ENCODE measurements around the gene WAPL. TPM values are rescaled to one million over a fixed set of nuclear protein-coding genes. Genes with fewer than 3 reads are reported as not detected.

Gene WAPL
- total RNA-seq, 6 experiments from 2014 or later: 30.7 to 37.1 (median 33.6) TPM

DNA sequence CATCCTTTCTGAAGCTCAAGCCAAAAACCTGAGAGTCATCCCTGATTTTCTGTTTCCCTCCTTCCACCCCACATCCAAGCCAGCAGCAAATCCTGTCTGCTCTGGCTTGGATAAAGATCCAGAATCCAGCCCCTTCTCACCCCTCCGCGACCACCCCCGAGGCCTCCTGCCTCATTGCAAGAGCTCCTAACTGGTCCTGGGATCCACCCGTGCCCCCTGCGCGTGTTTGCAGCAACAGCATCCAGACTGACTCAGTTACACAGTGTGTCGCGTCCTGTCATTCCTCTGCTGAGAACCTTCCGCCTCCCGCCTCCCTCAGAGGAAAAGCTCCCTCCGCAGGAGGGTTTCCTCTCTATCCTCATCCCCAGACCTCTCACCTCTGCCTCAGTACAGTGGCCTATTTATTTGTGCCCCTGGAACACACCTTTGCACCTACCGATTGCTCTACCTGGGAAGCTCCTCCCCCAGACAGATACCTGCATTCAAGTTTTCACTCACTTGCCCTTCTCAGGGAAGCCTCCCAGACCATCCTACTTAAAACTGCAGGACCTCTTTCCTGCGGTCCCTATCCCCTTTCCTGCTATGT lies 133.4 kb downstream of the WAPL start:
- Mint-ChIP-seq H3K27ac (no peak overlapping the region), H3K4me3 (no peak overlapping the region), H3K4me1 (ENCODE audit: low read depth) (no peaks in the 10 kb centered on the region), H3K27me3 (ENCODE audit: insufficient read depth) (peaks cover 29% of the 10 kb centered on the region), H3K9me3 (no peaks in the 10 kb centered on the region), H3K36me3 (ENCODE audit: low read depth) (no peaks in the 10 kb centered on the region)
- TF ChIP-seq, protein P1, sequence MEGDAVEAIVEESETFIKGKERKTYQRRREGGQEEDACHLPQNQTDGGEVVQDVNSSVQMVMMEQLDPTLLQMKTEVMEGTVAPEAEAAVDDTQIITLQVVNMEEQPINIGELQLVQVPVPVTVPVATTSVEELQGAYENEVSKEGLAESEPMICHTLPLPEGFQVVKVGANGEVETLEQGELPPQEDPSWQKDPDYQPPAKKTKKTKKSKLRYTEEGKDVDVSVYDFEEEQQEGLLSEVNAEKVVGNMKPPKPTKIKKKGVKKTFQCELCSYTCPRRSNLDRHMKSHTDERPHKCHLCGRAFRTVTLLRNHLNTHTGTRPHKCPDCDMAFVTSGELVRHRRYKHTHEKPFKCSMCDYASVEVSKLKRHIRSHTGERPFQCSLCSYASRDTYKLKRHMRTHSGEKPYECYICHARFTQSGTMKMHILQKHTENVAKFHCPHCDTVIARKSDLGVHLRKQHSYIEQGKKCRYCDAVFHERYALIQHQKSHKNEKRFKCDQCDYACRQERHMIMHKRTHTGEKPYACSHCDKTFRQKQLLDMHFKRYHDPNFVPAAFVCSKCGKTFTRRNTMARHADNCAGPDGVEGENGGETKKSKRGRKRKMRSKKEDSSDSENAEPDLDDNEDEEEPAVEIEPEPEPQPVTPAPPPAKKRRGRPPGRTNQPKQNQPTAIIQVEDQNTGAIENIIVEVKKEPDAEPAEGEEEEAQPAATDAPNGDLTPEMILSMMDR (IDR thresholded peaks at IDR 0.05): no peak
- no peak for DNase-seq

DNA sequence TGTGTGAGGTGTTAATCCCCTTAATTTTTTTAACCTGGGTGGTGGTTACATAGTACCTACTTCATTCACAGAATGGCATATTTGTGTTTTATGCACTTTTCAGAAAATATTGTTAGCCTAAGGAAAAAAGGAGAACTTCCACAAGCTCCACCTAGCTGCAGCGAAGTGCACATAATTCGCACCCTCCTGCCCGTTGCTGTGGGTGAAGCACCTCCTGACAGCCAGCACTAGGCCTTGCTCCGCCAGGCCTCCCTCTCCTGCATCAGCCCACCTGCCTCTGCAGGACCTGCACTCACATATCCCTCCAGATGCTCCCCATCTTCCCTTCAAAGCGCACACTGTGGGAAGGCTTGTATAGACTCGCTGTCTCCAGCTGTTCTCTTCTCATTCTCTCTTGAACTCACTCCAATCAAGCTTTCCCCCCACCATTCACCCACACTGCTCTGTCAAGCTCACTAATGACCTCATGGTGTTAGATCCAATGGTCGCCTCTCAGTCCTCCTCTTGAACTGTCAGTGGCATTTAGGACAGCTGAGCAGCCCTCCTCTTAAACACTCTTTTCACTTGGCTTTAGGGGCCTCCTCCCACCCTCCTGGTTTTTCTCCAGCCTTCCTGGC lies 134.3 kb downstream of the WAPL start:
- H3K9me3 Mint-ChIP-seq: no peaks in the 10 kb centered on the region
- peaks cover 24% of the 10 kb centered on the region for H3K27me3 Mint-ChIP-seq (ENCODE audit: insufficient read depth)
- no peaks in the 10 kb centered on the region for H3K4me1 Mint-ChIP-seq (ENCODE audit: low read depth)
- H3K36me3 Mint-ChIP-seq (ENCODE audit: low read depth): no peaks in the 10 kb centered on the region
- DNase-seq: no peak
- no peak overlapping the region for H3K27ac Mint-ChIP-seq
- TF ChIP-seq, protein P1 (IDR thresholded peaks at IDR 0.05): peak; percentile 43; the same call in 1 of the 2 replicates
- H3K4me3 Mint-ChIP-seq: no peak overlapping the region

DNA sequence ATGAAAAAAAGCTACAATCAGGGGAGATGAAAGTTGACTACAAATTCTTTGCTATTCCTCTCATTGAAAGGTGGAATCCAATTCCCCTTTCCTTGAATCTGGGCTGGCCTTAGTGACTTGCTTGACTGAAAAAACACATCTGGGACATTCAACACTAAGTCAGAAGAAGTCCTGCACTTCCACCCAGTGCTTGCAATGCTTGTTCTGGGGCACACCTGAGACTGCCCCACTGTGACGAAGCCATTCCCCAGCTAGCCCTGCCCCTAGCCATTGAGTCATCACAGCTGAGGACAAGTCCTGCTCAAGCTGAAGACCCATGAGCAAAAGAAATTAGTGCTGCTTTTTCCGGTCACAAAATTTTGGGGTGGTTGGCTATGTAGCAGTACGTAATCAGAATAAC lies 135.8 kb downstream of the WAPL start:
- no peak overlapping the region for H3K27ac Mint-ChIP-seq
- no peak overlapping the region for H3K4me3 Mint-ChIP-seq
- TF ChIP-seq, protein P1 (IDR thresholded peaks at IDR 0.05): no peak
- no peaks in the 10 kb centered on the region for H3K9me3 Mint-ChIP-seq
- H3K36me3 Mint-ChIP-seq (ENCODE audit: low read depth): no peaks in the 10 kb centered on the region
- no peak for DNase-seq
- peaks cover 20% of the 10 kb centered on the region for H3K27me3 Mint-ChIP-seq (ENCODE audit: insufficient read depth)
- no peaks in the 10 kb centered on the region for H3K4me1 Mint-ChIP-seq (ENCODE audit: low read depth)

Other genes with a start within 250 kb of the WAPL start
- gene GRID1, start 155.0 kb downstream of the WAPL start, total RNA-seq (2021; fragmentation: NEBNext Ultra II Directional; extraction: Animal tissue kit (Norgen Biotek cat#: 25700)): not detected
- gene OPN4, start 132.8 kb upstream of the WAPL start, total RNA-seq (2021; fragmentation: NEBNext Ultra II Directional; extraction: Animal tissue kit (Norgen Biotek cat#: 25700)): not detected
- 1 to 10 TPM in 1 of 6 experiments, under 1 TPM in 5; 0.55 to 1.3 (median 0.66) TPM for gene LDB3, start 146.7 kb upstream of the WAPL start, total RNA-seq (2021; fragmentation: NEBNext Ultra II Directional; extraction: Animal tissue kit (Norgen Biotek cat#: 25700))
- gene BMPR1A, start 234.8 kb upstream of the WAPL start, total RNA-seq (2021; fragmentation: NEBNext Ultra II Directional; extraction: Animal tissue kit (Norgen Biotek cat#: 25700)): 10 to 100 TPM; 41.9 to 50.5 (median 46.6) TPM

Measured in HFFc6 (cell line).